H1 (cell line): ENCODE measurements around the gene RASGRP4. TPM values are rescaled to one million over a fixed set of nuclear protein-coding genes. Genes with fewer than 3 reads are reported as not detected.
A peak's percentile ranks its signal among the peaks of the same experiment; 100 is the strongest.

Experiments used
- ASH2L ChIP-seq: fragments of 200-600, 300-600 bp; sonication (generic); IDR thresholded peaks from one replicate; pipeline ENCODE4 v1.7.1; 2017; ENCODE audit warnings: low read length
- ATF3 ChIP-seq: IDR thresholded peaks from 2 replicates; pipeline ENCODE4 v1.6.1; 2011; ENCODE audit warnings: low read depth, mild to moderate bottlenecking, low read length; ENCODE audit not compliant: insufficient read depth
- CBX5 ChIP-seq: fragments of 300-800, 300-1000 bp; sonication (generic); IDR thresholded peaks from 2 replicates; pipeline ENCODE4 v1.7.1; 2016; ENCODE audit warnings: antibody characterized with exemption, low read length, low read depth
- CEBPB ChIP-seq: IDR thresholded peaks from 2 replicates; pipeline ENCODE4 v1.6.1; 2012; ENCODE audit warnings: low read depth, low read length
- CHD2 ChIP-seq: IDR thresholded peaks from 2 replicates; pipeline ENCODE4 v1.6.1; 2012; ENCODE audit warnings: low read length, improper control_type of control experiment
- CREB1 ChIP-seq: IDR thresholded peaks from 2 replicates; pipeline ENCODE4 v1.6.1; 2012; ENCODE audit warnings: inconsistent platforms
- CTBP2 ChIP-seq: IDR thresholded peaks from 2 replicates; pipeline ENCODE4 v1.7.0; 2011; ENCODE audit warnings: borderline replicate concordance, mild to moderate bottlenecking, moderate library complexity, mixed read lengths, low read length; ENCODE audit not compliant: insufficient read depth, insufficient read length
- EGR1 ChIP-seq: IDR thresholded peaks from 2 replicates; pipeline ENCODE4 v1.6.1; 2011; ENCODE audit warnings: low read depth, low read length, borderline replicate concordance
- EP300 ChIP-seq, 2 experiments: IDR thresholded peaks; 1 replicate in 1 of 2; 2 replicates in 1 of 2; pipeline ENCODE4 v1.6.1; 2011 to 2012; ENCODE audit warnings: low read depth in 2 of 2, low read length in 2 of 2, mild to moderate bottlenecking in 2 of 2, borderline replicate concordance in 1 of 2, inconsistent platforms in 1 of 2, moderate library complexity in 1 of 2
- FOSL1 ChIP-seq: IDR thresholded peaks from 2 replicates; pipeline ENCODE4 v1.6.1; 2011; ENCODE audit warnings: mild to moderate bottlenecking, low read depth, low read length, moderate library complexity; ENCODE audit not compliant: insufficient read depth
- GABPA ChIP-seq: IDR thresholded peaks from 2 replicates; pipeline ENCODE4 v1.6.1; 2011; ENCODE audit warnings: mild to moderate bottlenecking, low read length, moderate library complexity, borderline replicate concordance; ENCODE audit not compliant: insufficient read depth
- MAFK ChIP-seq: IDR thresholded peaks from 2 replicates; pipeline ENCODE4 v1.6.1; 2012; ENCODE audit warnings: low read depth, mild to moderate bottlenecking, improper control_type of control experiment, low read length
- MAX ChIP-seq: IDR thresholded peaks from 2 replicates; pipeline ENCODE4 v1.6.1; 2012; ENCODE audit warnings: inconsistent platforms
- NRF1 ChIP-seq: IDR thresholded peaks from 2 replicates; pipeline ENCODE4 v1.6.1; 2011; ENCODE audit warnings: mild to moderate bottlenecking, low read depth, low read length, improper control_type of control experiment
- PHF8 ChIP-seq: fragments of 200-600 bp; sonication (generic); conservative IDR thresholded peaks from 2 replicates; pipeline ENCODE4 v1.7.1; 2012; ENCODE audit warnings: low read depth, mild to moderate bottlenecking, inconsistent platforms, low read length, moderate library complexity
- RXRA ChIP-seq: IDR thresholded peaks from 2 replicates; pipeline ENCODE4 v1.6.1; 2011; ENCODE audit warnings: low read depth, mild to moderate bottlenecking, low read length, moderate library complexity; ENCODE audit not compliant: insufficient read depth
- SAP30 ChIP-seq: fragments of 300-600 bp; sonication (generic); IDR thresholded peaks from 2 replicates; pipeline ENCODE4 v1.7.1; 2012; ENCODE audit warnings: low read length, moderate library complexity, mild to moderate bottlenecking, inconsistent platforms; ENCODE audit not compliant: insufficient read depth, insufficient replicate concordance
- SIX5 ChIP-seq: IDR thresholded peaks from 2 replicates; pipeline ENCODE4 v1.6.1; 2011; ENCODE audit warnings: mild to moderate bottlenecking, low read depth, low read length
- SRF ChIP-seq: IDR thresholded peaks from 2 replicates; pipeline ENCODE4 v1.6.1; 2011; ENCODE audit warnings: mild to moderate bottlenecking, low read depth, low read length, moderate library complexity
- USF2 ChIP-seq: IDR thresholded peaks from 2 replicates; pipeline ENCODE4 v1.6.1; 2011; ENCODE audit warnings: low read length, improper control_type of control experiment
- polyA plus RNA-seq, 7 experiments: library from polyadenylated mRNA; depleted of rRNA in 3 of 7; stranded (reverse) in 5 of 7; unstranded in 2 of 7; fragments of >200 nt in 5 of 7; fragments of 200-250 nt in 2 of 7; gene quantifications; 1 replicate in 5 of 7; 2 replicates in 1 of 7; 4 replicates in 1 of 7; pipeline versions ENCODE4 v1.2.1 to v1.2.3, GENCODE V29; 2011 to 2013; ENCODE audit warnings: missing spikeins in 2 of 7, mixed read lengths in 2 of 7
- total RNA-seq: library from RNA; stranded (reverse); fragmentation: NEBNext Ultra II Directional; extraction: Animal tissue kit (Norgen Biotek cat#: 25700); gene quantifications from 2 replicates; pipeline ENCODE4 v1.2.1, GENCODE V29; 2021
- TF ChIP-seq, protein P1 (sequence below), 3 experiments: IDR thresholded peaks; 1 replicate in 2 of 3; 2 replicates in 1 of 3; pipeline versions ENCODE4 v1.5.1 to v1.6.1; 2011; ENCODE audit warnings: low read length in 3 of 3, mild to moderate bottlenecking in 3 of 3, inconsistent platforms in 2 of 3, low read depth in 1 of 3, moderate library complexity in 1 of 3; ENCODE audit not compliant: insufficient read depth in 1 of 3; ENCODE audit errors: control extremely low read depth in 1 of 3

RASGRP4 gene
- total and polyA plus RNA-seq, 2 of the 8 experiments (the other 6 are each of a cell fraction or from before 2014, with no cell fraction given): 1.9 to 3.1 TPM

GRCh38 chr19:38433268-38433733 is 7.3 kb upstream of the RASGRP4 start, which contains the start of gene RYR1 (continued):
- no peak for TF ChIP-seq CBX5
- no peak for TF ChIP-seq SRF
- no peak for TF ChIP-seq CTBP2
- TF ChIP-seq, protein P1, sequence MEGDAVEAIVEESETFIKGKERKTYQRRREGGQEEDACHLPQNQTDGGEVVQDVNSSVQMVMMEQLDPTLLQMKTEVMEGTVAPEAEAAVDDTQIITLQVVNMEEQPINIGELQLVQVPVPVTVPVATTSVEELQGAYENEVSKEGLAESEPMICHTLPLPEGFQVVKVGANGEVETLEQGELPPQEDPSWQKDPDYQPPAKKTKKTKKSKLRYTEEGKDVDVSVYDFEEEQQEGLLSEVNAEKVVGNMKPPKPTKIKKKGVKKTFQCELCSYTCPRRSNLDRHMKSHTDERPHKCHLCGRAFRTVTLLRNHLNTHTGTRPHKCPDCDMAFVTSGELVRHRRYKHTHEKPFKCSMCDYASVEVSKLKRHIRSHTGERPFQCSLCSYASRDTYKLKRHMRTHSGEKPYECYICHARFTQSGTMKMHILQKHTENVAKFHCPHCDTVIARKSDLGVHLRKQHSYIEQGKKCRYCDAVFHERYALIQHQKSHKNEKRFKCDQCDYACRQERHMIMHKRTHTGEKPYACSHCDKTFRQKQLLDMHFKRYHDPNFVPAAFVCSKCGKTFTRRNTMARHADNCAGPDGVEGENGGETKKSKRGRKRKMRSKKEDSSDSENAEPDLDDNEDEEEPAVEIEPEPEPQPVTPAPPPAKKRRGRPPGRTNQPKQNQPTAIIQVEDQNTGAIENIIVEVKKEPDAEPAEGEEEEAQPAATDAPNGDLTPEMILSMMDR (IDR thresholded peaks at IDR 0.05; ENCODE audit: control extremely low read depth in 1 of 3, insufficient read depth in 1 of 3, low read depth in 1 of 3, low read length in 3 of 3): no peak
- 0 out of 2 replicates have a peak, but pooled peaks have one; percentile 17 for TF ChIP-seq CREB1
- TF ChIP-seq RXRA: no peak
- TF ChIP-seq MAX: peak; percentile 53; the same call in 1 of the 2 replicates
- no peak for TF ChIP-seq ASH2L
- no peak for TF ChIP-seq GABPA
- TF ChIP-seq SIX5: no peak
- TF ChIP-seq FOSL1: no peak
- 0 out of 2 replicates have a peak, but pooled peaks have one; percentile 34 for TF ChIP-seq MAFK
- TF ChIP-seq PHF8: 0 out of 2 replicates have a peak, but pooled peaks have one; percentile 15
- no peak for TF ChIP-seq USF2
- no peak for TF ChIP-seq EP300 (IDR thresholded peaks at IDR 0.05; ENCODE audit: borderline replicate concordance in 1 of 2, low read depth in 2 of 2, low read length in 2 of 2)
- no peak for TF ChIP-seq ATF3
- no peak for TF ChIP-seq EGR1
- TF ChIP-seq NRF1: no peak
- TF ChIP-seq SAP30: no peak
- 0 out of 2 replicates have a peak, but pooled peaks have one; percentile 21 for TF ChIP-seq CHD2
- no peak for TF ChIP-seq CEBPB
